ENCODE data around the gene PPME1. TPM values are rescaled to one million over a fixed set of nuclear protein-coding genes. Genes with fewer than 3 reads are reported as not detected.

The PPME1 gene
- total RNA-seq, 4 donors from 2014 or later = 17.1 to 71.0 (median 29.7) TPM

GRCh38 chr11:74278103-74278502 is 107.0 kb downstream of the PPME1 start:
- DNase-seq = no peak
- no peaks in the 10 kb centered on the region for H3K9me3 ChIP-seq
- H3K27ac ChIP-seq = peak overlapping the region in 1 of 4 donors; percentile 7
- H3K4me3 ChIP-seq = no peak overlapping the region
- TF ChIP-seq CTCF (IDR thresholded peaks at IDR 0.05) (no peak), POLR2A (IDR thresholded peaks at IDR 0.05) (no peak)
- no peaks in the 10 kb centered on the region for H3K36me3 ChIP-seq
- H3K4me1 ChIP-seq = no peaks in the 10 kb centered on the region
- no peaks in the 10 kb centered on the region for H3K27me3 ChIP-seq

- DNase-seq = peak in 1 of 3 donors; percentile 53
- H3K27ac ChIP-seq = peak overlapping the region in 1 of 4 donors; percentile 7
- H3K4me3 ChIP-seq = no peak overlapping the region
These were observed 107.7 kb downstream of the PPME1 start for GRCh38 chr11:74278721-74279161.

DNA sequence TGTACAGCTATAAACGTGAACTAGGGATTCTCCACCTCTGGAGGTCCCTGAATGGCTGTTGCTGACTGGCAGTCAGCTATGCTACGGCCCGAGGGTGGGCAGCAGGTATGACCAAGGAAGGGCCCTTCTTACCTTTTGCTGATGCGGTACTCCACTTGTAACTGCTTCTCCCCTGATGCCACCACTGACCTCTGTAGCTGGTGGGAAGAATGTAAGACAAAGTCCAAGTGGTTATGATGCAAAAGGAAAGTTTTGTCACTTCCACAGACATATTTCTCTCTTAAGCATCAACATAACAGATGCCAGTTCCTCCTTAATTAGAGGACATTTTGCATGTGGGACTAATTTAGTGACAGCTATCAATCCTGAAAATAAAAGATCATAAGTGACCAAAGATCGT is 108.2 kb downstream of the PPME1 start:
- Histone ChIP-seq H3K36me3 (no peaks in the 10 kb centered on the region), H3K27me3 (no peaks in the 10 kb centered on the region), H3K27ac (peak overlapping the region in 1 of 4 donors; percentile 7), H3K4me1 (no peaks in the 10 kb centered on the region), H3K9me3 (no peaks in the 10 kb centered on the region), H3K4me3 (no peak overlapping the region)
- DNase-seq = no peak
- TF ChIP-seq CTCF (IDR thresholded peaks at IDR 0.05) = no peak
- TF ChIP-seq POLR2A (IDR thresholded peaks at IDR 0.05) = no peak

More at GRCh38 chr11:74278721-74279161, 107.7 kb downstream of the PPME1 start:
- TF ChIP-seq CTCF (IDR thresholded peaks at IDR 0.05) (no peak), POLR2A (IDR thresholded peaks at IDR 0.05) (no peak)
- Histone ChIP-seq H3K9me3 (no peaks in the 10 kb centered on the region), H3K27me3 (no peaks in the 10 kb centered on the region), H3K4me1 (no peaks in the 10 kb centered on the region), H3K36me3 (no peaks in the 10 kb centered on the region)

DNA sequence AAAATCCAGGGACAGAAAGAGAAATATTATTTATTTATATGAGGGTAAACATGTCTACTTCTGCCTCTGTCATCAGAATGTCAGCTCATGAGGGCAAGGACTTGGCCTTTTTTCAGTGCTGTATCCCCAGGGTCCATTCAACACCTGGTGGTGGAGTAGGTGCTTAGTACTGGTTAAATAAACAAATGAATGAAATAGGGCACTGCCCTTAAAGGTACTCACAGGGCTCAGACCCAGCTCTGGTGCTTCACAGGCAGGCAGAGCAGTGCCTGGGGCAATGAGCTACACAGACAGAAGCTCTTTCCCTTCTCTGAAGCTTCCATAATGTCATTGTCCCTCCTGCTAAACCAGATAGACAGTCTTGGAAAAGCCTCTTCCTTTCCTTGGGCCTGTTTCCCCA is 109.4 kb downstream of the PPME1 start:
- no peak overlapping the region for H3K27ac ChIP-seq

DNA sequence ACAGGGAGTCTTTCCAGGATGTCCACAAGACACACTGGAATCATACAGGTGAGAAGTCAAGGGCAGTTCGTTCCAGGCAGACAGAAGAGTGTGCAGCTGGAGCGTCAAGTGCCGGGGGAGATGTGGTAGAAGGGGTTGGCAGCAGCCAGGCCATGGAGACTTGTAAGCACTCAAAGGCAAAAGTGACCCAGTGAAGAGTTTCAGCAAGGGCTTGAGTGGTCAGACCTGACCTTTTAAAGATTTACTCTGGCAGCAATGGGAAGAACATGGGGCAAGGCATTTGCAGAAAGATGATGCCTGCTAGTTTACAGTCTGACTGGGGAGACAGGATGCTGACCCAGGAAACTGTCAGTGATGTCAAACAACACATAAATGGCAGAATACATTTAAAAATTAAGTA is 111.3 kb downstream of the PPME1 start:
- H3K4me1 ChIP-seq = no peaks in the 10 kb centered on the region
- no peak for DNase-seq
- TF ChIP-seq CTCF (IDR thresholded peaks at IDR 0.05) (no peak), POLR2A (IDR thresholded peaks at IDR 0.05) (no peak)
- H3K27me3 ChIP-seq = no peaks in the 10 kb centered on the region
- no peaks in the 10 kb centered on the region for H3K9me3 ChIP-seq
- no peak overlapping the region for H3K27ac ChIP-seq
- H3K36me3 ChIP-seq = no peaks in the 10 kb centered on the region
- H3K4me3 ChIP-seq = no peak overlapping the region

More for the DNA sequence above, 109.4 kb downstream of the PPME1 start:
- no peaks in the 10 kb centered on the region for H3K9me3 ChIP-seq
- H3K27me3 ChIP-seq = no peaks in the 10 kb centered on the region
- no peak overlapping the region for H3K4me3 ChIP-seq
- TF ChIP-seq POLR2A (IDR thresholded peaks at IDR 0.05) (no peak), CTCF (IDR thresholded peaks at IDR 0.05) (no peak)
- no peak for DNase-seq
- H3K4me1 ChIP-seq = no peaks in the 10 kb centered on the region
- no peaks in the 10 kb centered on the region for H3K36me3 ChIP-seq

DNA sequence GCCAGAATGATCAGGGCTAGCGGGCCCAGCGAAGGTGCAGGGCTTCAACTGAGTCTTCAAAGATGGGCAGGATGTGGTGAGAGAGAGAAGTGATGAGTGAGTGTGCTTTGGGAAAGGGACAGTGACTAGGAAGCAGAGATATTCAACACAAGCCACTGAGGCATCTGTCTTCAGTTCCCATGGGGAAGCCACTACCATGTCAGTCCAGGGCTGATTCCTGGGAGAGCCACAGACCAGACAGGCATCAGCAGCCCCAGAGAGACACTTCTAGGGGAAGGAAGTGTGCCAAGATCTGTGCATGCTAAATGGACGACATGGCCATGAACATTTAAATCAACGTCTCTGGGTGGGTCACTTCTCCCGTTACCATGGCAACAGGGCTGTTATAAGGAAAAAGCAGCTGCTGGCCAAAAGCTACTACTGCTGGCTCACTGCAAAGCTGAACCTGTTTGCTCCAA is 111.9 kb downstream of the PPME1 start:
- no peak overlapping the region for H3K27ac ChIP-seq
- H3K4me3 ChIP-seq = no peak overlapping the region
- H3K36me3 ChIP-seq = no peaks in the 10 kb centered on the region
- H3K27me3 ChIP-seq = no peaks in the 10 kb centered on the region
- no peaks in the 10 kb centered on the region for H3K4me1 ChIP-seq
- DNase-seq = no peak
- no peak for TF ChIP-seq POLR2A (IDR thresholded peaks at IDR 0.05)
- no peak for TF ChIP-seq CTCF (IDR thresholded peaks at IDR 0.05)
- H3K9me3 ChIP-seq = no peaks in the 10 kb centered on the region

Data from Peyer's patch (tissue), 4 donors.